Thyroid gland (tissue), 4 donors: ENCODE data around the gene CEP55. TPM values are rescaled to one million over a fixed set of nuclear protein-coding genes. Genes with fewer than 3 reads are reported as not detected.

Source experiments
- DNase-seq, 2 donors: peaks; one replicate each; pipeline ENCODE4 v3.0.0-alpha.2; 2019
- H3K27ac ChIP-seq, 3 donors: fragments of 200-600 bp; sonication (generic); 1 replicate in 2 of 3; 2 replicates in 1 of 3; pipeline ENCODE4 v1.5.1; 2016 to 2019; ENCODE audit warnings: mild to moderate bottlenecking in 1 of 3, moderate library complexity in 1 of 3
- H3K27me3 ChIP-seq: fragments of 200-600 bp; sonication (generic); one replicate; pipeline ENCODE4 v1.5.1; 2019
- H3K36me3 ChIP-seq, 2 donors: fragments of 200-600 bp; sonication (generic); one replicate each; pipeline ENCODE4 v1.5.1; 2016 to 2019
- H3K4me1 ChIP-seq, 2 donors: fragments of 200-600 bp; sonication (generic); one replicate each; pipeline ENCODE4 v1.5.1; 2017 to 2019
- H3K4me3 ChIP-seq, 3 donors: fragments of 200-600 bp; sonication (generic); replicated peaks in 1 of 3; 1 replicate in 2 of 3; 2 replicates in 1 of 3; pipeline ENCODE4 v1.5.1; 2016; ENCODE audit warnings: mild to moderate bottlenecking in 1 of 3
- H3K9me3 ChIP-seq: fragments of 200-600 bp; sonication (generic); one replicate; pipeline ENCODE4 v1.5.1; 2017
- POLR2A ChIP-seq, 2 donors: fragments of 450-650 bp; IDR thresholded peaks; one replicate each; pipeline ENCODE4 v1.6.1; 2017; ENCODE audit warnings: antibody characterized with exemption in 2 of 2, mild to moderate bottlenecking in 2 of 2, moderate library complexity in 1 of 2
- WGBS, 2 donors: methylation state at CpG; one replicate each; pipeline ENCODE4 v1.1.5; 2017; 5-methylcytosine and 5-hydroxymethylcytosine counted together
- intact Hi-C: fragments of 100-400 bp; cut with DNase I; formaldehyde crosslinking; loops from one replicate; pipeline ENCODE4 v1.15.1; 2023
- total RNA-seq, 4 donors: library from RNA; depleted of rRNA; stranded (reverse); fragments of >200 nt; gene quantifications; one replicate each; pipeline ENCODE4 v1.2.3, GENCODE V29; 2016
- TF ChIP-seq, protein P1 (sequence below), 6 experiments: fragments of 200-600 bp in 3 of 6; fragments of 450-650 bp in 3 of 6; sonication (generic) in 3 of 6; IDR thresholded peaks; one replicate each; pipeline ENCODE4 v1.5.1; 2016 to 2019; ENCODE audit warnings: antibody characterized with exemption in 6 of 6, mild to moderate bottlenecking in 2 of 6, inconsistent platforms in 1 of 6, moderate library complexity in 1 of 6

The CEP55 gene
- total RNA-seq, 4 donors from 2014 or later, result 0.11 to 2.1 (median 1.0) TPM; not detected in 1

DNA sequence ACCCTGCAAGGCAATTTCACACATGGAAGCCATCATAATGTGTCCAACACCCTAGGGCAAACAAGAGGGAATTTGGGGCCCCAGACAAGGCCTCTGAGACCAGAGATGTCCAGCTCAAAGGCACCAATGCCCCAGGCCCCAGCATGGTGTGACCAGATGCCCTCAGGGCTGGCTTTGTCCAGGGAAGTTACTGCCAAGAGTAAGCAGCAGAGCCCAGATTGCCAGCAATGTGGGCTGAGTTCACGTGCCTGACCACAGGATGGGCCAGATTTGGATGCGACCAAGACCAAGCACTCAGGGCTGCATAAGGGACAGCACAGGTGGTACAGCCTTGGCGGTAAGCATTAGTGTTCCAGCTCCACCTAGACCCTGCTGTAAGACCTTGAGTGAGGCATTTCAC, 27.0 kb upstream of the CEP55 start:
- H3K27me3 ChIP-seq, result no peaks in the 10 kb centered on the region
- TF ChIP-seq, protein P1, sequence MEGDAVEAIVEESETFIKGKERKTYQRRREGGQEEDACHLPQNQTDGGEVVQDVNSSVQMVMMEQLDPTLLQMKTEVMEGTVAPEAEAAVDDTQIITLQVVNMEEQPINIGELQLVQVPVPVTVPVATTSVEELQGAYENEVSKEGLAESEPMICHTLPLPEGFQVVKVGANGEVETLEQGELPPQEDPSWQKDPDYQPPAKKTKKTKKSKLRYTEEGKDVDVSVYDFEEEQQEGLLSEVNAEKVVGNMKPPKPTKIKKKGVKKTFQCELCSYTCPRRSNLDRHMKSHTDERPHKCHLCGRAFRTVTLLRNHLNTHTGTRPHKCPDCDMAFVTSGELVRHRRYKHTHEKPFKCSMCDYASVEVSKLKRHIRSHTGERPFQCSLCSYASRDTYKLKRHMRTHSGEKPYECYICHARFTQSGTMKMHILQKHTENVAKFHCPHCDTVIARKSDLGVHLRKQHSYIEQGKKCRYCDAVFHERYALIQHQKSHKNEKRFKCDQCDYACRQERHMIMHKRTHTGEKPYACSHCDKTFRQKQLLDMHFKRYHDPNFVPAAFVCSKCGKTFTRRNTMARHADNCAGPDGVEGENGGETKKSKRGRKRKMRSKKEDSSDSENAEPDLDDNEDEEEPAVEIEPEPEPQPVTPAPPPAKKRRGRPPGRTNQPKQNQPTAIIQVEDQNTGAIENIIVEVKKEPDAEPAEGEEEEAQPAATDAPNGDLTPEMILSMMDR (IDR thresholded peaks at IDR 0.05), result no peak
- TF ChIP-seq POLR2A (IDR thresholded peaks at IDR 0.05), result no peak
- DNase-seq, result no peak
- no peak overlapping the region for H3K4me3 ChIP-seq
- H3K9me3 ChIP-seq, result no peaks in the 10 kb centered on the region
- H3K36me3 ChIP-seq, result no peaks in the 10 kb centered on the region
- H3K4me1 ChIP-seq, result peaks cover 35 to 60% of the 10 kb centered on the region in 2 donors
- 91 to 95% methylated on average over 3 of the region's 3 CpGs for WGBS, 2 donors
- intact Hi-C loops, result no loop called here
- H3K27ac ChIP-seq, result peak overlapping the region; percentile 24 to 76 (median 44)

DNA sequence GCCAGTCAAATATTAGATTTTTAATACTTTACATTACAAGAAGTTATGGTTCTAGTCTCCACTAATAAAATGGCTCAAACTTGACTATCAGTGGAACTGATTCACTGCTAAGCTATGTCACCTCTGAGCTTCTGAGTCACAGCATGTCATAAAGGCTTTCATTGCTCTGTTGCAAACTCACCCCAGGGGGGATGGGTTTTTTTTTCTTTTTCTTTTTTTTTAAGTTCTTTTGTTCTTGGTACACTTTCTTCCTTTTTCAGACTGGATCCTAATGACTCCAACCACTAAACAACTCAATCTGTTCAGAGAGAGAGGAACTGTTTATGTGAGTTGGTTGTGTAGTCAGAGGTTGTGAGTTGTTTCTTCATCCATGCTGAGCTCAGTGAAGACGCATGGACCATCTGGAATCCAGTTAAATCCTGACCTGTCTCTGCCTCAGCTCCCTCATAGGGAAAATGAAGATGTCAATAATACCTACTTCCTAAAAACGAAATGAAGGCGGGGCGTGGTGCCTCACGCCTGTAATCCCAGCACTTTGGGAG, 25.2 kb upstream of the CEP55 start:
- Histone ChIP-seq H3K27ac (peak overlapping the region; percentile 61 to 76 (median 71)), H3K4me1 (peaks cover 33 to 57% of the 10 kb centered on the region in 2 donors)

DNA sequence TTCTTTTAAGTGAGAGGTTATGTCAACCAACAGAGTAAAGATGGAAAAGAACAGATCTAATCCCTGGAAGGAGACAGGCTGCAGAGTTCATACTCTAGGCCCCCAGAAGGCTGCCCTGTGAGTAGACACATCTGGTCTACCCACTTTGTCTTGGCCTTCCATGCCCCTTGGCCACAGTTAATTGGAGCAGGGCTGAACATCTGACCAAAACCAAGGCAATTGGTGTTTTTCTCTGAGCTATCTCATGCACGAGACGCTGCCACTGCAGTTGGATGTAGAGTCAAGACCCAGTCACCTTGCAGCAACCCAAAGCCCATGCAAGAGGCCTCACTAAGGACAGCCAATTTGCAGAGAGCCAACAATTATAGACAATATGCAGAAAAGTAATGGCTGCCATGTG, 23.3 kb upstream of the CEP55 start:
- DNase-seq, result no peak
- peaks cover 24 to 48% of the 10 kb centered on the region in 2 donors for H3K4me1 ChIP-seq
- no peak overlapping the region for H3K27ac ChIP-seq
- H3K36me3 ChIP-seq, result no peaks in the 10 kb centered on the region
- intact Hi-C loops, result loop anchor here (10.0 kb wide), 1 partner anchor 58 kb away; no protein-coding TSS in a partner anchor
- no peak for TF ChIP-seq POLR2A (IDR thresholded peaks at IDR 0.05)
- TF ChIP-seq, protein P1 (IDR thresholded peaks at IDR 0.05), result no peak
- no peaks in the 10 kb centered on the region for H3K9me3 ChIP-seq
- no peak overlapping the region for H3K4me3 ChIP-seq
- H3K27me3 ChIP-seq, result no peaks in the 10 kb centered on the region
- WGBS, 2 donors, result 84 to 88% methylated on average over 2 of the region's 2 CpGs

More for the DNA sequence above, 25.2 kb upstream of the CEP55 start:
- Histone ChIP-seq H3K36me3 (no peaks in the 10 kb centered on the region), H3K27me3 (no peaks in the 10 kb centered on the region), H3K4me3 (no peak overlapping the region), H3K9me3 (no peaks in the 10 kb centered on the region)
- intact Hi-C loops, result loop anchor here (10.0 kb wide), 1 partner anchor 56 kb away; no protein-coding TSS in a partner anchor
- WGBS, 2 donors, result 95 to 96% methylated on average over 5 of the region's 5 CpGs
- no peak for TF ChIP-seq POLR2A (IDR thresholded peaks at IDR 0.05)
- TF ChIP-seq, protein P1 (IDR thresholded peaks at IDR 0.05), result no peak
- DNase-seq, result no peak

DNA sequence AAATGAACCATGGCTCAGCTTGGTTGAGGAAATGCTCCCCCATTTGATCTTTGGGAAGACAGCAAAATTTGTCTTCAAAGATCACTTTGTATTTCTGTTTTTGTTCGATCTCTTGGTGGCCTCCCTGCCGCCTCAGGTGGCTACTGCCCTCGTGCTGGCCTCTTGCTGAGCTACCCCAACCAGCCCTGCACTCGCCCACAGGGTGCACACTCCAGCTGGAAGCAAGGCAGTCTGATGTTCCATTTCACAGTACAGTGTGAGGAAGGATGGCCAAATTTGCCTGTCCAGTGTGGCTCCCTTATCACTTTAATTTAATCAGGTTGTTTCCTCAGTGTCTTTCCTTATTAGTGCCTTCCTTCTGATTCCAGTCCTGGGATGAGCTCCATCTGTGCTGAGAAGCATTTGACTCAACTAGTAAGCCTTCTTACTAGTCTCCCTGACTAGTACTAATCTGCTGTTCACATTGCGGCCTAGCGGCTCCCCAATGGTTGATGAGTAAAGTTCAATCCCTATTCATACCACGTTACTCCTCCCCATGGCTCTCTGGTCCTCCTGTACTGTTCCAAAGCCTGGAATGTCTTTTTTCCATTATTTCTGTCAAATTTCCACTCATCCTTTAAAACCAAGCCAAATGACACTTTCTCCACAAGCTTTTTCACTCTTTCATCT, 22.5 kb upstream of the CEP55 start:
- peak overlapping the region in 1 of 3 donors; percentile 61 for H3K27ac ChIP-seq
- H3K4me1 ChIP-seq, result peaks cover 24 to 44% of the 10 kb centered on the region in 2 donors
- no peak overlapping the region for H3K4me3 ChIP-seq
- no peaks in the 10 kb centered on the region for H3K9me3 ChIP-seq
- intact Hi-C loops, result loop anchor here (10.0 kb wide), 1 partner anchor 59 kb away; no protein-coding TSS in a partner anchor
- no peak for DNase-seq
- TF ChIP-seq POLR2A (IDR thresholded peaks at IDR 0.05), result no peak
- TF ChIP-seq, protein P1 (IDR thresholded peaks at IDR 0.05), result no peak
- H3K36me3 ChIP-seq, result no peaks in the 10 kb centered on the region
- no peaks in the 10 kb centered on the region for H3K27me3 ChIP-seq
- WGBS, 2 donors, result 80 to 83% methylated on average over 7 of the region's 7 CpGs

DNA sequence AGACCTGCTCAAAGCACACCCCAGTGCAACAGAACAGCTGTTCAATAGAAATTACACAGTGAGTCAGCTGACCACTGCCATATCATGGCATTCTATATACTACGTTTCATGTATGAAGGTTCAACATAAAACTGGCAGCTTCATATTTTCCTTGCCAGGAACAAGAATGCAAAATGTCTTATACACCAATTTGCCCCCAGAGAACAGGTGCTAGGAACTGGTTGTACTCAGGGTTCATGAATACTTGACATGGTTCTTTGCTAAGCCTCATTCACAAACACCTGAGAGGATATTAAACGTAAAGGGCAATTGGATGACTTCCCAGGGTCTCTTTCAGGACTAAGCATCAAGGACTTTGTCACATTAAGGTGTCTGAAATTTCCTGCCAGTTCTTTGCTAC, 21.2 kb upstream of the CEP55 start:
- H3K9me3 ChIP-seq, result no peaks in the 10 kb centered on the region
- WGBS, 2 donors, result 65 to 74% methylated on average over 2 of the region's 2 CpGs
- H3K4me1 ChIP-seq, result peaks cover 24 to 49% of the 10 kb centered on the region in 2 donors
- H3K36me3 ChIP-seq, result no peaks in the 10 kb centered on the region
- no peak for TF ChIP-seq POLR2A (IDR thresholded peaks at IDR 0.05)
- TF ChIP-seq, protein P1 (IDR thresholded peaks at IDR 0.05), result no peak
- no peak for DNase-seq
- peak overlapping the region in 2 of 3 donors; percentile 61 for H3K27ac ChIP-seq
- intact Hi-C loops, result loop anchor here (10.0 kb wide), 1 partner anchor 60 kb away; no protein-coding TSS in a partner anchor
- no peak overlapping the region for H3K4me3 ChIP-seq
- no peaks in the 10 kb centered on the region for H3K27me3 ChIP-seq
